Measurements from ENCODE around the gene ELAPOR1. TPM values are rescaled to one million over a fixed set of nuclear protein-coding genes. Genes with fewer than 3 reads are reported as not detected.

The ELAPOR1 gene
- under 1 TPM; 0.38 to 0.56 TPM for total RNA-seq
- long read RNA-seq, donor 1, result 0 reads
- long read RNA-seq, donor 2, result 0 reads

- DNase-seq (ENCODE audit: low spot score), result peak; percentile 83
- intact Hi-C loops (cut with DNase I), result no loop called here
Measured at GRCh38 chr1:109113590-109114341, at the start of gene ELAPOR1. ELAPOR1 (plus strand) TSS chr1:109114115; CDS start chr1:109114184, 69 bp downstream.

GRCh38 chr1:109065137-109065536 lies 48.8 kb upstream of the ELAPOR1 start:
- DNase-seq (ENCODE audit: low spot score), result no peak
- intact Hi-C loops (cut with DNase I), result no loop called here

GRCh38 chr1:109067883-109068282 lies 46.0 kb upstream of the ELAPOR1 start:
- intact Hi-C loops (cut with DNase I), result no loop called here
- DNase-seq (ENCODE audit: low spot score), result no peak

- intact Hi-C loops (cut with DNase I), result no loop called here
- no peak for DNase-seq (ENCODE audit: low spot score)
Measured at GRCh38 chr1:109069294-109069693, 44.6 kb upstream of the ELAPOR1 start.

DNA sequence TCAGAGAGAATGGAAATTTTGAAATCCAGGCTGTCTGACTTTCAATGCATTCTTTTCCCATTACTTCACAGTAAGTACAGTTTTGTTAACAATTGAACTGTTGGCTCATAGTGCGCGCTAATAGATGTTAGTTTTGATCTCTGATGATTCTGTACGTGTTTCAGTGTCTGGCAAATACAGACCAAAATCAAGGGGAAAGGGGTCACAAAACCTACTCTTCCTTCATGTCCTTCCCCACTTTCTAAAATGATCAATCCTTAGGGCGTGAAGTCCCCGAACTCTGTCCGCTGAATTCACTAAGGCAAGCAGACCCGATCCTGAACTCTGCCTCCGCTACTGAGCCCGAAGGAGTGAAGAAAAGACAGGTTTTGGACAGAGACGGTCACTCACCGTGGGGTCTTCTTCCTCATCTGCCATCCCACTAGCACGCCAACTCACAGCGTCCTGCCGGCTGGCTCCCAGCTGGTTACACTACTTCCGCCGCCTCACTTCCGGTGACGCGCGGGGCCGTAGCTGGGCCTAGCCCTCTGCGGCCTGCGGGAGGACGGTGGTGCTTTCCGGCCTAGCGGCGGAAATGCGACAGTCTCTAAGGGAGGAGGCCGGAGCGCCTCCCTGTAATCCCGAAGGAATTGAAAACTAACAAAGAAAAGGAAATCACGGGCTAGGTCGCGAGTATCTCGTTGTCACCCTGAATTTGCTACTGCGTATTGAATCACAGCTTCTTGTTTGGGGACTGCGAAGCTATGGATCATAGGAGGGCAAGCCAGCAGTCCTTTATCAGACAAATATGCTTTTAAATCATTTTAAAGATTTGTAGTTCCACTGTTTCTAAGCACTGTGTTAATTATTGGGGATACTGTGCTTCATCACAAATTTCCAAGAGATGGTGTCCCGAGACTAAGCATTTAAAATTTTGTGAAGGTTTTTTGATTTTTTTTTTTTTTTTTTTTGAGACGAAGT lies 38.1 kb upstream of the ELAPOR1 start, which contains the start of gene TAF13:
Gene TAF13 (minus strand): TSS at position 473 of the 960 bp plus-strand sequence. CDS start 56 bp downstream, at position 417.
- intact Hi-C loops (cut with DNase I), result no loop called here
- DNase-seq (ENCODE audit: low spot score), result peak; percentile 99

DNA sequence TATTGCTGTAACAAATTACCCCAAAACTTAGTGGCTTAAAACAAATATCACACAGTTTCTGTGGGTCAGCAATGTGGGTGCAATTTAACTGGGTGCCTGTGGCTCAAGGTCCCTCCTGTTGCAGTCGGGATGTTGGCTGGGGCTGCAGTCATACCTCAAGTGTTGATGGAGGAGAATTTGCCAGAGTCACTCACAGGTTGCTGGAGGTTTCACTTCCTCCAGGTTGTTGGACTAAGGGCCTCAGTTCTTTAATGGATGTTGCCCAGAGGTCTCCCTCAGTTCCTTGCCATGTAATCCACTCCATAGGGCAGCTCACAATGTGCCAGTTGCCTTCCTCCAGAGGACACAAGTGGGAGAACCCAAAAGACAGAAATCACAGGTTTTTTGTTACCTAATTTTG lies 35.6 kb upstream of the ELAPOR1 start:
- DNase-seq (ENCODE audit: low spot score), result no peak
- intact Hi-C loops (cut with DNase I), result no loop called here

DNA sequence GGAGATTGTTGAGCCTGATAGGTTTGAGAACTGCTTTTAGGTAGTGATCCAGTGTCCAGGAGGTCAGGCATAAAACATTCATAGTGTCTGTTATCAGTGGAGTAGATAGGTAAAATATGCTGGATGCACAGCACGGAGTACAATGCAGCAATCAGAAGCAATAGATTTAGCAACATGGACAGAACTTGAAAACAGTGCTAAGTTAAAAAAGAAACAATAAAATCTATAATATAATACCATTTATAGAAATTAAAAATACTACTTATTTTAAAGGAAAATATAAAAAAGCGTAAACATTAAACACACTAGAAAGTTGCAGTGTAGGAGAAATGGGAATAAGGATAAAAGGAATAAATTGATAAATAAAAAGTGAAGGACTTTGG lies 34.7 kb upstream of the ELAPOR1 start:
- DNase-seq (ENCODE audit: low spot score), result no peak
- intact Hi-C loops (cut with DNase I), result no loop called here

GRCh38 chr1:109080441-109081082 lies 33.4 kb upstream of the ELAPOR1 start:
- intact Hi-C loops (cut with DNase I), result no loop called here
- DNase-seq (ENCODE audit: low spot score), result no peak

DNA sequence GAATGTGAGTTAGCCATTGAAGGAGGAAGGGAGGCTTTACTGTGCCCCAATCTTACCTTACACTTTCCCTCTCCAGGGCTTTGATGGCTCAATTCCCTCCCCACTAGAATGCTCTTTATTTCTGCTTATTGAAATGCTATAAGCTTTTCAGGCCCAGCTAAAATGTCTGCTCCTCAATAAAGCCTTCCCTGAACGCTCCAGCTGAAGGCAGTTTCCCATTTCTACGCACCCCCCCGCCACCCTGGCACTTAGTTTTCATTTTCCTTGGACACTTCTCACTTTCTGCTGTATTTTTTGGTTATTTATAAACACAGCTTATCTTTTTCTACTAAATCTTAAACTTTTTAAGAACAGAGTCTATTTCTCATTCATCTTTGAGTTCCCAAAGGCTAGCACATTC lies 30.4 kb upstream of the ELAPOR1 start:
- intact Hi-C loops (cut with DNase I), result no loop called here
- no peak for DNase-seq (ENCODE audit: low spot score)

DNA sequence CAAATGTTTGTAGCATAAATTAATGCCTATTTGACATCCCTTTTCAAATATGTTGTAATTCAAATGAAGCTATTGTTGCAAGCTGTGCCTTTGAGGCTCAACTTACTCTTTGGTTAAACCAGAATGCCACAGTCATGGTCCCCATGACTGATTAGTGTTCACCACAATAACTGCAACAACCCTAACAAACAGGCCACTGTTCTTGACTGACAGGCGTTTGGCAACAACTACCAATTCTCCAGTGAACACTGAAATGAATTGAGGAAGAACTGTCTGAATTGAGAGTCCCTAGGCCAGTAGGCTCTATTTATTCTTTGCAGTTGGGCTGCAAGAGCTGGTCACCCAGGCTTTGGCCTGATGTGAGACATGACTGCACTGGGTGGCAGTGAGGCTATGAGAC lies 30.0 kb upstream of the ELAPOR1 start:
- DNase-seq (ENCODE audit: low spot score), result no peak
- intact Hi-C loops (cut with DNase I), result no loop called here

DNA sequence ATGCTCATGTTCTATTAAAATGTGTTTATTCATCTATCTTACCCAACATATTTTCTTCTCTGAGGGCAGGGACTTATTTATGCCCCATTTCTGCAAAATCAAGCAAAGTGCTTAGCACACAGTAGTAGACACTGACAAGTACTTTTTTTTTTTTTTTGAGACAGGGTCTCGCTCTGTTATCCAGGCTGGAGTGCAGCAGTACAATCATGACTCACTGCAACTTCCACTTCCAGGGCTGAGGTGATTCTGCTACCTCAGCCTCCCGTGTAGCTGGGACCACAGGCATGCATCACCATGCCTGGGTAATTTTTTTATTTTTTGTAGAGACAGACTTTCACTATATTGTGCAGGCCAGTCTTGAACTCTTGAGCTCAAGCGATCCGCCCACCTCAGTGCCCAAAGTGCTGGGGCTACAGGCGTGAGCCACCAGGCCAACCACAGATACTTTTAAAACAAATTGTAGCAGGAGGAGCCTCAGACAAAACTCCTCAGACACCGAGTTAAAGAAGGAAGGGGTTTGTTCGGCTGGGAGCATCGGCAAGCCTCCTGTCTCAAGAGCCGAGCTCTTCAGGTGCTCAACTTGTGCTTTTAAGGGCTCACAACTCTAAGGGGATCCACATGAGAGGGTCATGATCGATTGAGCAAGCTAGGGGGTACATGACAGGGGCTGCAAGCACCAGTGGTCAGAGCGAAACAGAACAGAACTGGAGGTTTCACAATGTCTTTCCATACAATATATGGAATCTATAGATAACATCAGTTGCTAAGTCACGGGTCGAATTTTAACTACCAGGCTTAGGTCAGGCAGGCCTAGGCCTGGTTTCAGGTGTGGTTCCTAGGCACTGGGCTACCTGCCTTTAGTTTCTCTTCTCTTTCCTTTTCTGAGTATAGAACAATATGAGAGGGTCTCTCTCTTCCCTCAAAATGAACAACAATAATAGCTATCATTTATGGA lies 29.1 kb upstream of the ELAPOR1 start:
- DNase-seq (ENCODE audit: low spot score), result no peak
- intact Hi-C loops (cut with DNase I), result no loop called here

GRCh38 chr1:109089242-109090015 lies 24.5 kb upstream of the ELAPOR1 start:
- intact Hi-C loops (cut with DNase I), result no loop called here
- DNase-seq (ENCODE audit: low spot score), result peak; percentile 81

- intact Hi-C loops (cut with DNase I), result no loop called here
- DNase-seq (ENCODE audit: low spot score), result peak; percentile 97
Measured at GRCh38 chr1:109090196-109091077, 23.5 kb upstream of the ELAPOR1 start, which contains the start of gene TMEM167B. TMEM167B (plus strand) TSS chr1:109090764; CDS start chr1:109090873, 109 bp downstream.

DNA sequence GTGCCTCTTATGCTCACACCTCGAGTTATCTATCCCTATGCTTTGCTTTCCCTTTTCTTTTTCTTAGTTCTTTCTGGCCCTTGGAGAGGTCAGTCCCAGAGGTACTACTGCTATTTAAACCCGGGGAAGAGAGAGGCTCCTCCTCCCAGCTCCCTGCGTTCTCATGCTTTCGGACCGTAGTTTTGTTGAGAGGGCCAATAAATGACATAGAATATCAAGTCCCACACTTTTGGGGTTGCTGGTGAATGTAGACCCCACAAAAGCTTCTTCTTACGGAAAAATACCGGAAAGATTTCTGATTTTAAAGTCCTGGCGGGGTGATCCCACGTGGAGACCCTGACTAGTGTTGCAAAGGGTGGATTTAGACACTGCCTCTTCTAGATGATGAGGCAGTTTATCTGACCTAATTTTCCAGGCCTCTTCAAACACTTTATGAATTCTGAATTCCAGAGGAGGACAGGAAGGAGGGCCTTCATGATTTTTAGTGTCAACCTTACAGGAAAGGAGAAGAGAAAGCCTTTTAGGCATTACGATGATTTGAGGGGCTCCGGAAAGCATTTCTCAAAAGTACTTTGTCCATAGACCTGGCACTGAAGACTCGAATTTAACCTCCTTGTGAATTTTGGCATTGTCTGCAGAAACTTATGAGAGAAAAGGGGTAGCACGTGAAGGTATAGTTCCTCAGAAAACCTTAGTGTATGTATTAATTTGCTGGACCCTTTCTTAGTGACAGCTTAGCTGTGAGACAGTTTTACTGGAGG lies 22.7 kb upstream of the ELAPOR1 start:
- intact Hi-C loops (cut with DNase I), result no loop called here
- DNase-seq (ENCODE audit: low spot score), result no peak

GRCh38 chr1:109091839-109092193 lies 22.1 kb upstream of the ELAPOR1 start:
- DNase-seq (ENCODE audit: low spot score), result no peak
- intact Hi-C loops (cut with DNase I), result no loop called here

DNA sequence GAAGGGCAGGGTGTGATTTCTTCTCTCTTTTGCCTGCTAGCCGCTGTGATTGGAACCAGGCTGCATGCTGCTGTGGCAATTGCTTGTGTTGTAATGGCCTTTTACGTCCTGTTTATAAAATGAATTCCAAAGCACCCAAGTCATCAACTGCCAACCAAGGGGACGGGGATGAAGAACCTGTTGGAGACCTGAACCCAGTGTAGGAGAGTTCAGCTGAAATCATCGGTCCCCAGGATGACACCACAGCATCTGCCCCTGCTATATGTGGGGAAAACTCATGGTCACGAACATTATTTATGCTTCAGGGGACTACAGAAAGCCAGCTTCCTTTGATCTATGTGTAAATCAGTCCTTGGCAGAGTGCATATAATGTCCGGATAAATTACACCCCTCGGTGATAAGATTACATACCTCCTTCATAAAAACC lies 19.5 kb upstream of the ELAPOR1 start:
- no peak for DNase-seq (ENCODE audit: low spot score)
- intact Hi-C loops (cut with DNase I), result no loop called here

Measured in posterior vena cava (tissue), 2 donors.